Natural killer cell (primary cell): ENCODE results near the gene KIAA1958. TPM values are rescaled to one million over a fixed set of nuclear protein-coding genes. Genes with fewer than 3 reads are reported as not detected.

Source experiments
- ATAC-seq, 3 donors: fragments of 150-1000 bp in 2 of 3; fragments of 200-7000 bp in 1 of 3; cut with Tn5 transposase; 1 replicate in 1 of 3; 2 replicates in 2 of 3; pipeline ENCODE4 v1.10.0; 2021; ENCODE audit warnings: mild to moderate bottlenecking in 2 of 3, moderate library complexity in 2 of 3
- DNase-seq, 2 donors: peaks; one replicate each; pipeline versions ENCODE4 v3.0.0 to v3.0.0-alpha.2; 2013 to 2021; ENCODE audit warnings: mixed read lengths in 1 of 2
- H3K27ac ChIP-seq: one replicate; pipeline ENCODE4 v1.5.1; 2013; ENCODE audit warnings: mild to moderate bottlenecking, low read length
- H3K27me3 ChIP-seq: one replicate; pipeline ENCODE4 v1.6.1; 2013; ENCODE audit warnings: low read length; ENCODE audit not compliant: control insufficient read depth, insufficient read depth
- H3K36me3 ChIP-seq: one replicate; pipeline ENCODE4 v1.6.1; 2013; ENCODE audit warnings: low read length; ENCODE audit not compliant: control insufficient read depth, insufficient read depth
- H3K4me1 ChIP-seq: one replicate; pipeline ENCODE4 v1.6.1; 2013; ENCODE audit warnings: low read length; ENCODE audit not compliant: control insufficient read depth, insufficient read depth
- H3K4me3 ChIP-seq: one replicate; pipeline ENCODE4 v1.5.1; 2013; ENCODE audit warnings: low read length
- H3K9me3 ChIP-seq: one replicate; pipeline ENCODE4 v1.6.1; 2013; ENCODE audit warnings: low read length; ENCODE audit not compliant: control insufficient read depth, insufficient read depth
- H3K27ac Mint-ChIP-seq, 2 donors: one replicate each; pipeline ENCODE4 v1.8.0; 2022; ENCODE audit warnings: mild to moderate bottlenecking in 2 of 2, mixed read lengths in 2 of 2, moderate library complexity in 1 of 2
- H3K27me3 Mint-ChIP-seq, 2 donors: one replicate each; pipeline ENCODE4 v1.8.0; 2022; ENCODE audit warnings: low read depth in 2 of 2, mixed read lengths in 2 of 2
- H3K36me3 Mint-ChIP-seq: one replicate; pipeline ENCODE4 v1.8.0; 2022; ENCODE audit warnings: mixed read lengths
- H3K4me1 Mint-ChIP-seq, 2 donors: one replicate each; pipeline ENCODE4 v1.8.0; 2022; ENCODE audit warnings: mixed read lengths in 2 of 2
- H3K4me3 Mint-ChIP-seq: one replicate; pipeline ENCODE4 v1.8.0; 2022; ENCODE audit warnings: mild to moderate bottlenecking, moderate library complexity, mixed read lengths
- H3K9me3 Mint-ChIP-seq, 2 donors: one replicate each; pipeline ENCODE4 v1.8.0; 2022; ENCODE audit warnings: mixed read lengths in 2 of 2
- CTCF ChIP-seq: fragments of 200-600 bp; IDR thresholded peaks from one replicate; pipeline ENCODE4 v1.8.0; 2022; ENCODE audit warnings: antibody characterized with exemption
- WGBS: methylation state at CpG from one replicate; pipeline ENCODE4 v1.1.7; 2013; ENCODE audit warnings: missing lambda C conversion rate; ENCODE audit not compliant: insufficient coverage; 5-methylcytosine and 5-hydroxymethylcytosine counted together
- intact Hi-C: fragments of 100-400 bp; cut with micrococcal nuclease; formaldehyde crosslinking; loops from one replicate; pipeline ENCODE4 v1.14.2; 2022
- total RNA-seq, 4 donors: library from RNA; stranded (reverse); fragments of 120-200 nt in 1 of 4; gene quantifications; one replicate each; pipeline versions ENCODE4 v1.2.3 to v1.2.4, GENCODE V29; 2013 to 2022

The KIAA1958 gene
- total RNA-seq, 3 donors from 2014 or later (not counting 1 experiment from before 2014, with no cell fraction given), result 5.4 to 6.1 (median 5.5) TPM

GRCh38 chr9:112558978-112559377 lies 72.4 kb downstream of the KIAA1958 start:
- 86% methylated on average over 2 of the region's 2 CpGs for WGBS
- no peak for TF ChIP-seq CTCF
- no peak for ATAC-seq

GRCh38 chr9:112559629-112560413 lies 73.2 kb downstream of the KIAA1958 start:
- no peaks in the 10 kb centered on the region for H3K27me3 ChIP-seq
- ATAC-seq (no peak), DNase-seq (no peak)
- no peaks in the 10 kb centered on the region for H3K9me3 ChIP-seq
- no peaks in the 10 kb centered on the region for H3K9me3 Mint-ChIP-seq
- H3K36me3 ChIP-seq, result no peaks in the 10 kb centered on the region
- 83% methylated on average over 3 of the region's 5 CpGs for WGBS
- H3K36me3 Mint-ChIP-seq, result no peaks in the 10 kb centered on the region
- TF ChIP-seq CTCF, result no peak
- H3K27me3 Mint-ChIP-seq, result no peaks in the 10 kb centered on the region
- H3K4me1 ChIP-seq, result no peaks in the 10 kb centered on the region
- H3K27ac ChIP-seq, result no peak overlapping the region
- H3K4me1 Mint-ChIP-seq, result peaks cover 0 to 6% of the 10 kb centered on the region in 2 donors
- intact Hi-C loops, result no loop called here
- H3K27ac Mint-ChIP-seq, result no peak overlapping the region
- no peak overlapping the region for H3K4me3 Mint-ChIP-seq
- H3K4me3 ChIP-seq, result no peak overlapping the region

More at GRCh38 chr9:112558978-112559377, 72.4 kb downstream of the KIAA1958 start:
- H3K9me3 ChIP-seq, result no peaks in the 10 kb centered on the region
- no peak overlapping the region for H3K4me3 ChIP-seq
- intact Hi-C loops, result no loop called here
- Mint-ChIP-seq H3K9me3 (no peaks in the 10 kb centered on the region), H3K27me3 (no peaks in the 10 kb centered on the region), H3K36me3 (no peaks in the 10 kb centered on the region), H3K4me3 (no peak overlapping the region), H3K27ac (no peak overlapping the region), H3K4me1 (peaks cover 0 to 6% of the 10 kb centered on the region in 2 donors)
- H3K4me1 ChIP-seq, result no peaks in the 10 kb centered on the region
- DNase-seq, result no peak
- H3K27me3 ChIP-seq, result no peaks in the 10 kb centered on the region
- no peaks in the 10 kb centered on the region for H3K36me3 ChIP-seq
- no peak overlapping the region for H3K27ac ChIP-seq

GRCh38 chr9:112562235-112562958 lies 75.8 kb downstream of the KIAA1958 start:
- intact Hi-C loops, result no loop called here
- Mint-ChIP-seq H3K36me3 (no peaks in the 10 kb centered on the region), H3K4me1 (no peaks in the 10 kb centered on the region), H3K4me3 (no peak overlapping the region), H3K9me3 (no peaks in the 10 kb centered on the region), H3K27ac (no peak overlapping the region), H3K27me3 (no peaks in the 10 kb centered on the region)
- H3K4me3 ChIP-seq, result no peak overlapping the region
- no peaks in the 10 kb centered on the region for H3K9me3 ChIP-seq
- H3K27ac ChIP-seq, result no peak overlapping the region
- 92% methylated on average over 4 of the region's 4 CpGs for WGBS
- no peaks in the 10 kb centered on the region for H3K4me1 ChIP-seq
- no peak for TF ChIP-seq CTCF
- no peak for DNase-seq
- no peak for ATAC-seq
- no peaks in the 10 kb centered on the region for H3K27me3 ChIP-seq
- H3K36me3 ChIP-seq, result no peaks in the 10 kb centered on the region
